Measurements from ENCODE around the gene TTLL8. TPM values are rescaled to one million over a fixed set of nuclear protein-coding genes. Genes with fewer than 3 reads are reported as not detected.

The TTLL8 gene
- total and polyA plus RNA-seq, 2 of the 8 experiments (the other 6 are each of a cell fraction or from before 2014, with no cell fraction given), result not detected

- no peak overlapping the region for H3K27ac ChIP-seq (ENCODE audit: low read depth, low read length)
- no peaks in the 10 kb centered on the region for H3K79me2 ChIP-seq (ENCODE audit: control insufficient read depth in 1 of 2, insufficient read depth in 2 of 2, low read length in 2 of 2)
- DNase-seq (ENCODE audit: low read depth in 1 of 2, low spot score in 2 of 2) (no peak), FAIRE-seq (no peak)
- H3K4me3 ChIP-seq (ENCODE audit: extremely low read depth in 1 of 4, insufficient read depth in 2 of 4, low read depth in 3 of 4, low read length in 4 of 4), result no peak overlapping the region
- H3K23ac ChIP-seq (ENCODE audit: insufficient read length), result no peak overlapping the region
- H4K91ac ChIP-seq (replicated peaks; ENCODE audit: insufficient read length, low read length), result no peak overlapping the region
- ChIA-PET CTCF (ENCODE audit: partially characterized antibody) (interaction anchor here (1.2 to 2.5 kb wide), 5 partner anchors 9 to 147 kb away, joined by 3 to 6 read pairs (median 4); no protein-coding TSS in a partner anchor), POLR2A (ENCODE audit: partially characterized antibody) (no interaction called here)
- no peak overlapping the region for H2BK120ac ChIP-seq (replicated peaks; ENCODE audit: low read depth, low read length)
- no peak for TF ChIP-seq KDM1A (IDR thresholded peaks at IDR 0.05; ENCODE audit: borderline replicate concordance, low read length)
- TF ChIP-seq BACH1 (IDR thresholded peaks at IDR 0.05; ENCODE audit: low read length), result no peak
- peak in 2 of 3 experiments; percentile 12 to 23; a peak in 2 of 4 replicates for TF ChIP-seq CTCF (IDR thresholded peaks at IDR 0.05; ENCODE audit: control extremely low read depth in 1 of 3, insufficient read depth in 1 of 3, low read depth in 1 of 3, low read length in 3 of 3)
- no peak for TF ChIP-seq MAFK (IDR thresholded peaks at IDR 0.05; ENCODE audit: low read depth, low read length)
- TF ChIP-seq SRF (IDR thresholded peaks at IDR 0.05; ENCODE audit: low read depth, low read length), result no peak
- no peak for TF ChIP-seq CTBP2 (IDR thresholded peaks at IDR 0.05; ENCODE audit: borderline replicate concordance, insufficient read depth, insufficient read length, low read length)
- TF ChIP-seq RNF2 (IDR thresholded peaks at IDR 0.05; ENCODE audit: borderline replicate concordance, low read depth, low read length, missing control alignments, poor library complexity, severe bottlenecking), result no peak
- no peak overlapping the region for H3K56ac ChIP-seq (replicated peaks; ENCODE audit: insufficient read length, low read depth, low read length)
- peaks cover 2 to 13% of the 10 kb centered on the region in 2 experiments for H4K20me1 ChIP-seq (replicated peaks in 1 of 2; ENCODE audit: control insufficient read depth in 1 of 2, insufficient read depth in 2 of 2, low read length in 2 of 2)
- H2BK12ac ChIP-seq (ENCODE audit: low read depth, low read length), result 0 out of 2 replicates have a peak overlapping the region, but pooled peaks have one; percentile 11
- no peak overlapping the region for H2AK5ac ChIP-seq (ENCODE audit: low read depth, low read length)
- no peak overlapping the region for H2BK20ac ChIP-seq (ENCODE audit: low read length)
- no peak overlapping the region for H2BK5ac ChIP-seq (ENCODE audit: low read depth, low read length)
- H3K79me1 ChIP-seq (ENCODE audit: low read depth, low read length), result no peaks in the 10 kb centered on the region
- peaks cover 10 to 22% (median 12%) of the 10 kb centered on the region in 4 experiments; a peak in 6 of 7 replicates for H3K27me3 ChIP-seq (replicated peaks in 1 of 4; ENCODE audit: control insufficient read depth in 3 of 4, extremely low read depth in 1 of 4, insufficient read depth in 3 of 4, low read length in 3 of 4)
- no peak overlapping the region for H2BK15ac ChIP-seq (ENCODE audit: low read length)
- no peak overlapping the region; the same call in 1 of the 2 replicates for H4K8ac ChIP-seq (ENCODE audit: extremely low read depth, insufficient read depth, low read length)
- H3K4me2 ChIP-seq (ENCODE audit: insufficient read depth in 1 of 2, low read depth in 2 of 2, low read length in 2 of 2), result no peak overlapping the region
- H3K23me2 ChIP-seq (ENCODE audit: low read depth, low read length), result peaks cover 13% of the 10 kb centered on the region
- no peak overlapping the region for H3K4ac ChIP-seq (replicated peaks; ENCODE audit: insufficient read length, low read depth, low read length)
- H2AFZ ChIP-seq (ENCODE audit: low read length), result no peak overlapping the region
- H3K14ac ChIP-seq (ENCODE audit: insufficient read length), result no peak overlapping the region
- H3K9me3 ChIP-seq (ENCODE audit: insufficient read depth in 2 of 2, low read depth in 1 of 2, low read length in 1 of 2), result no peaks in the 10 kb centered on the region
- H3K9ac ChIP-seq (replicated peaks in 1 of 4; ENCODE audit: extremely low read depth in 1 of 4, low read depth in 3 of 4, low read length in 3 of 4), result no peak overlapping the region
- H3K36me3 ChIP-seq (ENCODE audit: control insufficient read depth in 2 of 4, insufficient read depth in 4 of 4, low read length in 3 of 4), result no peaks in the 10 kb centered on the region
- 86% methylated on average over 16 of the region's 16 CpGs; no CpG with 5 or more reads in 1 of the 2 experiments for whole genome bisulfite sequencing, 2 experiments (ENCODE audit: extremely low coverage in 1 of 2, insufficient coverage in 1 of 2, insufficient read length in 1 of 2, insufficient replicate concordance in 2 of 2, low coverage in 1 of 2, low lambda C conversion rate in 2 of 2, missing lambda C conversion rate in 1 of 2)
- H4K5ac ChIP-seq (ENCODE audit: insufficient read length, low read depth, low read length), result no peak overlapping the region
- peaks cover 0 to 15% (median 8%) of the 10 kb centered on the region in 4 experiments; a peak in 5 of 7 replicates for H3K4me1 ChIP-seq (replicated peaks in 1 of 4; ENCODE audit: control insufficient read depth in 3 of 4, insufficient read depth in 4 of 4, low read length in 3 of 4)
- H3K18ac ChIP-seq (ENCODE audit: extremely low read depth, low read length), result no peak overlapping the region
These were observed 56.5 kb downstream of the TTLL8 start for GRCh38 chr22:50001388-50002231.

Measured in H1 (cell line).